IPS-20b (cell line): ENCODE results near the gene MLC1.

Experiments used
- H3K27ac ChIP-seq: one replicate; pipeline ENCODE4 v1.5.1; 2013; ENCODE audit warnings: low read length
- H3K27me3 ChIP-seq: 2 replicates; pipeline ENCODE4 v1.6.1; 2013; ENCODE audit warnings: mild to moderate bottlenecking, low read length, inconsistent platforms; ENCODE audit not compliant: insufficient read depth
- H3K36me3 ChIP-seq: 2 replicates; pipeline ENCODE4 v1.6.1; 2013; ENCODE audit warnings: low read depth, mild to moderate bottlenecking, inconsistent platforms, low read length, moderate library complexity; ENCODE audit not compliant: insufficient read depth
- H3K4me1 ChIP-seq: 2 replicates; pipeline ENCODE4 v1.6.1; 2013; ENCODE audit warnings: mild to moderate bottlenecking, control low read depth, inconsistent platforms, low read length, moderate library complexity; ENCODE audit not compliant: insufficient read depth
- H3K4me3 ChIP-seq: 2 replicates; pipeline ENCODE4 v1.5.1; 2013; ENCODE audit warnings: mild to moderate bottlenecking, low read length, inconsistent platforms
- H3K9ac ChIP-seq: 2 replicates; pipeline ENCODE4 v1.6.1; 2013; ENCODE audit warnings: low read depth, mild to moderate bottlenecking, inconsistent platforms, low read length, moderate library complexity
- H3K9me3 ChIP-seq: 2 replicates; pipeline ENCODE4 v1.6.1; 2013; ENCODE audit warnings: mild to moderate bottlenecking, low read depth, low read length, inconsistent platforms; ENCODE audit not compliant: insufficient read depth

MLC1 gene

GRCh38 chr22:50072714-50073538 lies 12.3 kb downstream of the MLC1 start:
- Histone ChIP-seq H3K4me1 (no peaks in the 10 kb centered on the region), H3K27ac (no peak overlapping the region), H3K9me3 (no peaks in the 10 kb centered on the region), H3K9ac (no peak overlapping the region), H3K36me3 (no peaks in the 10 kb centered on the region), H3K27me3 (no peaks in the 10 kb centered on the region), H3K4me3 (no peak overlapping the region)

DNA sequence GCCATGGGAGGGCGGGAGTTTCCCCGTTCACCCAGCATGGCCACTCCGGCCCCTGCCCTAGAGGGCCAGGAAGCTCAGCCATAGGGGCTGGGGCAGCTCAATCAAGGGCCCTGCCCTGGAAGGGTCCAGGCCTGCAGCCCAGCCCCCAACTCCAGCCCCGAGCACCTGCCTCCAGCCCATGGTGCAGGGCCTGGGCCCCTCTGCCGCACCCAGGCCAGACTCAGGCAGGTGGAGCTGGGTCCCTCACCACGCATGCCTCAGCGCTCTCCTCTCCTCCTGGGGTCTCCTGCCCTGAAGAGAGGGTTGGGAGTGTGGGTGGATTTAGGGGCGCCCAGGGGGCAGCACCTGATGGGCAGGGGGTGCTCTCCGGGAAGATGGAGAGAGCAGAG lies 13.1 kb downstream of the MLC1 start:
- no peak overlapping the region for H3K4me3 ChIP-seq
- no peak overlapping the region for H3K27ac ChIP-seq
- no peak overlapping the region for H3K9ac ChIP-seq
- H3K36me3 ChIP-seq, result no peaks in the 10 kb centered on the region
- H3K4me1 ChIP-seq, result no peaks in the 10 kb centered on the region
- no peaks in the 10 kb centered on the region for H3K27me3 ChIP-seq
- H3K9me3 ChIP-seq, result no peaks in the 10 kb centered on the region

DNA sequence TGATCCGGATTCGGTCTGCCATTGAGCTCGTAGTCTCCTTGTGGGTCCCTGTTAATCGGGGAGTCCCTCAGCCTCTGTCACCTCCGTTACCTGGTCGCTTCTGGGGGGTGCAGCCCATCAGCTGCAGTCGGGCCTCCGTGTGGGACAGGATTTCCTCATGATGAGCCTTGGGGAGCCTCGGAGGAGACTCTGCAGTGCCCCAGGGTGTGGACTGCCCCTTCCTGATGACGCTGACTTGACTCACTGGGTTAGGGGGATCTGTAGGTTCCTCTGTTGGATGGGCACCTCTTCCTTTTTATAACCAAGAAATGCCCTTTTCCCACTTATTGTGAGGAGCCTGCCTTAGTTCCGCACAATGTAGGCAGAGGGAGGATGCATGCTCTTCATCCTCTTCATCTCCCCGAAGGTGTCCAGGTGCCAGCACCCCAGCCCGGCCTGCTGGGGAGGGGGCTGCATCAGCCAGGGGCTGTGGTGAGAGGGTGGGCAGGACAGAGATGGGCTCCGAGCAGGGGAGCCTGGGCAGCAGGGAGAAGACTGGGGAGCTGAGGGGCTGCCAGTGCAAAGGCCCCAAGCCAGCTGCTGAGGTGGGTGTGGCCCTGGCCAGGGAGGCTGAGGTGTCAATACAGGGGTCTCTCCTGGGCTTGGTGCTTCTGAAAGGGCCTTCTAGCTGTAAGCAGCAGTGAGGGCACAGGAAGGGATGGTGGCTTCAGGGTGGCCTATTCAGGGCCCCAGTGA lies 13.6 kb downstream of the MLC1 start:
- no peaks in the 10 kb centered on the region for H3K36me3 ChIP-seq
- H3K9ac ChIP-seq, result no peak overlapping the region
- H3K4me1 ChIP-seq, result no peaks in the 10 kb centered on the region
- H3K27me3 ChIP-seq, result no peaks in the 10 kb centered on the region
- H3K27ac ChIP-seq, result no peak overlapping the region
- H3K9me3 ChIP-seq, result no peaks in the 10 kb centered on the region
- H3K4me3 ChIP-seq, result no peak overlapping the region

DNA sequence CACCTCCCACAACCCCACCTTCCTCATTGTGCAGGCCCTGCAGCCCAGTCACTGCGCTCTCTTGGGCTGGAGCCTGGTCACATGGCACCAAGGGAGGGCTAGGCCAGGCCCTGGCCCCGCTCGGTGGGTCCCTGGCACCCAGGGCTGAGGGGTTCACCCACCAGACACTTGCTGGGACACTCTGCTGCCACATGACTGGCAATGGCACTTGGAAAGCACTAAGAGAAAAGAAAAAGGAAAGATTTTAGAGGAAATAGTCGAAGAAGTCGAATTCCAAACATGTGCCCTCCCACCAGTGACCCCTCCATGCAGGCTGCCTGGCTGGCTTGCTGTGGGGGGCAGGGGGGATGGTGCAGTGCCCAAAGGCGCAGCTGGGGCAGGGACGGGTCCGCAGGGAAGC lies 14.9 kb downstream of the MLC1 start:
- no peaks in the 10 kb centered on the region for H3K36me3 ChIP-seq
- no peaks in the 10 kb centered on the region for H3K9me3 ChIP-seq
- H3K9ac ChIP-seq, result no peak overlapping the region
- H3K27ac ChIP-seq, result no peak overlapping the region
- no peaks in the 10 kb centered on the region for H3K27me3 ChIP-seq
- no peak overlapping the region for H3K4me3 ChIP-seq
- no peaks in the 10 kb centered on the region for H3K4me1 ChIP-seq

DNA sequence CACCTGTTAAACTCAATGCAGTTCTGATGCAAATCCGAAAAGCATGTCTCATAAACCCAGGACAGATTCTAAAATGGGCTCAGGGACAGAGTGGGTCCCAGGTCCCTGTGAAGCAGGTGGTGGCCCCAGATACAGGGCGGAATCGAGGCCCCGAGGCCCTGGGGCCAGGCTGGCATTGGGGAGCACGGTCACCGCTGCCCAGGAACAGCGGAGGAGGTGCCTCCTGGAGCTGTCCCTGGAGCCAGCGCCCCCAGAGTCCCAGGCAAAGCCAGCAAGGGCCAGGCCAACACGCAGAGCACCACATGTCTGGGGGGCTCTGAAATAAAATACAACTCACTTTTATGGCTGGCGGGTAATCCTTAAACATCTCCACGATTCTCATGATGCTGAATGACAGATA lies 17.1 kb downstream of the MLC1 start:
- no peak overlapping the region for H3K27ac ChIP-seq
- no peaks in the 10 kb centered on the region for H3K27me3 ChIP-seq
- H3K9me3 ChIP-seq, result no peaks in the 10 kb centered on the region
- H3K36me3 ChIP-seq, result no peaks in the 10 kb centered on the region
- no peak overlapping the region for H3K9ac ChIP-seq
- no peak overlapping the region for H3K4me3 ChIP-seq
- no peaks in the 10 kb centered on the region for H3K4me1 ChIP-seq

GRCh38 chr22:50067244-50067643 lies 18.0 kb downstream of the MLC1 start:
- Histone ChIP-seq H3K4me1 (no peaks in the 10 kb centered on the region), H3K9ac (no peak overlapping the region), H3K27me3 (no peaks in the 10 kb centered on the region), H3K36me3 (no peaks in the 10 kb centered on the region), H3K4me3 (no peak overlapping the region), H3K9me3 (no peaks in the 10 kb centered on the region), H3K27ac (no peak overlapping the region)

- peaks cover 3% of the 10 kb centered on the region; the same call in 1 of the 2 replicates for H3K4me1 ChIP-seq
- no peaks in the 10 kb centered on the region for H3K36me3 ChIP-seq
- no peak overlapping the region for H3K9ac ChIP-seq
- peaks cover 3% of the 10 kb centered on the region; the same call in 1 of the 2 replicates for H3K27me3 ChIP-seq
- no peak overlapping the region for H3K4me3 ChIP-seq
- H3K9me3 ChIP-seq, result no peaks in the 10 kb centered on the region
- no peak overlapping the region for H3K27ac ChIP-seq
Observed at GRCh38 chr22:50064453-50064852, 20.8 kb downstream of the MLC1 start.

DNA sequence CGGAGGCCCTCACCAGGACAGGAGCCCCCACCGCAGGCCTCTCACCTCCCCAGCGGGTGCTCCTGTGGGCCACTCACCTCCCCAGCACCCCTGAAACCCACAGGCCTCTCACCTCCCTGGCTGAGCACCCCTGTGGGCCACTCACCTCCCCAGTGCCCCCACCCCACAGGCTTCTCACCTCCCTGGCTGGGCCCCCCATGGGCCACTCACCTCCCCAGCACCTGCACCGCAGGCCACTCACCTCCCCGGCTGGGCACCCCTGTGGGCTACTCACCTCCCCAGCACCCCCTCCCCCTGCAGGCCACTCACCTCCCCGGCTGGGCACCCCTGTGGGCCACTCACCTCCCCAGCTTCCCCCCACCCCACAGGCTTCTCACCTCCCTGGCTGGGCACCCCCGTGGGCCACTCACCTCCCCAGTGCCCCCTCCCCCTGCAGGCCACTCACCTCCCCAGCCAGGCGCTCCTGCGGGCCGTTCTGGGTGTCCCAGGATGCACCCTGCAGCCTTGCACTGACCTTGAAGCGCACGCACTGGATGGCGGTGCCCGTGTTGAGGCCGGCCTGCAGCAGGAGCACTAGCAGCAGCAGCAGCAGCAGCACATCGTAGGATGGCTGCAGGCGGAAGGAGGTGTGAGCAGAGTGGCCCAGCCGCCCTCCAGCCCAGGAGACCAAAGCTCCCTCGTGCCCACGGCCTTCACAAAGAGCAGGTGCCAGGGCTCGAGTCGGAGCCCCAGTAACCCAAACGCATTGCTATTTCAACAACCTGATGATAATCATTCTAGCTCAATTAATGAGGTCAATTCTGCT lies 21.4 kb downstream of the MLC1 start:
- no peak overlapping the region for H3K9ac ChIP-seq
- H3K4me3 ChIP-seq, result no peak overlapping the region
- no peak overlapping the region for H3K27ac ChIP-seq
- H3K9me3 ChIP-seq, result no peaks in the 10 kb centered on the region
- H3K36me3 ChIP-seq, result no peaks in the 10 kb centered on the region
- H3K27me3 ChIP-seq, result peaks cover 10% of the 10 kb centered on the region
- peaks cover 5% of the 10 kb centered on the region; the same call in 1 of the 2 replicates for H3K4me1 ChIP-seq

GRCh38 chr22:50062509-50063135 lies 22.6 kb downstream of the MLC1 start:
- Histone ChIP-seq H3K36me3 (no peaks in the 10 kb centered on the region), H3K27ac (no peak overlapping the region), H3K4me3 (no peak overlapping the region), H3K4me1 (peaks cover 5% of the 10 kb centered on the region; the same call in 1 of the 2 replicates), H3K9ac (no peak overlapping the region), H3K9me3 (no peaks in the 10 kb centered on the region), H3K27me3 (peaks cover 20% of the 10 kb centered on the region)

GRCh38 chr22:50061824-50062355 lies 23.3 kb downstream of the MLC1 start:
- no peak overlapping the region for H3K27ac ChIP-seq
- H3K27me3 ChIP-seq, result peaks cover 27% of the 10 kb centered on the region
- no peak overlapping the region for H3K9ac ChIP-seq
- no peak overlapping the region for H3K4me3 ChIP-seq
- no peaks in the 10 kb centered on the region for H3K36me3 ChIP-seq
- H3K4me1 ChIP-seq, result peaks cover 5% of the 10 kb centered on the region; the same call in 1 of the 2 replicates
- no peaks in the 10 kb centered on the region for H3K9me3 ChIP-seq
